Right lobe of liver (tissue), 4 donors: Measurements from ENCODE around the gene GTPBP3.

Experiments used
- POLR2A ChIP-seq: fragments of 450-650 bp; IDR thresholded peaks from one replicate; pipeline ENCODE4 v1.6.1; 2017; ENCODE audit warnings: antibody characterized with exemption, mild to moderate bottlenecking
- TF ChIP-seq, protein P1 (sequence below), 4 donors: fragments of 200-600 bp in 3 of 4; fragments of 450-650 bp in 1 of 4; IDR thresholded peaks; one replicate each; pipeline versions ENCODE4 v1.5.1 to v1.8.0; 2016 to 2022; ENCODE audit warnings: antibody characterized with exemption in 4 of 4, mild to moderate bottlenecking in 2 of 4
- donor health status: DM: no; HTN: no; CAD: no.
- donor health status: DM: no; HTN: no; CAD: no.
- donor health status: DM: no; HTN: yes; CAD: no.

GRCh38 chr19:17300992-17301619, 36.2 kb upstream of the GTPBP3 start:
- TF ChIP-seq, protein P1, sequence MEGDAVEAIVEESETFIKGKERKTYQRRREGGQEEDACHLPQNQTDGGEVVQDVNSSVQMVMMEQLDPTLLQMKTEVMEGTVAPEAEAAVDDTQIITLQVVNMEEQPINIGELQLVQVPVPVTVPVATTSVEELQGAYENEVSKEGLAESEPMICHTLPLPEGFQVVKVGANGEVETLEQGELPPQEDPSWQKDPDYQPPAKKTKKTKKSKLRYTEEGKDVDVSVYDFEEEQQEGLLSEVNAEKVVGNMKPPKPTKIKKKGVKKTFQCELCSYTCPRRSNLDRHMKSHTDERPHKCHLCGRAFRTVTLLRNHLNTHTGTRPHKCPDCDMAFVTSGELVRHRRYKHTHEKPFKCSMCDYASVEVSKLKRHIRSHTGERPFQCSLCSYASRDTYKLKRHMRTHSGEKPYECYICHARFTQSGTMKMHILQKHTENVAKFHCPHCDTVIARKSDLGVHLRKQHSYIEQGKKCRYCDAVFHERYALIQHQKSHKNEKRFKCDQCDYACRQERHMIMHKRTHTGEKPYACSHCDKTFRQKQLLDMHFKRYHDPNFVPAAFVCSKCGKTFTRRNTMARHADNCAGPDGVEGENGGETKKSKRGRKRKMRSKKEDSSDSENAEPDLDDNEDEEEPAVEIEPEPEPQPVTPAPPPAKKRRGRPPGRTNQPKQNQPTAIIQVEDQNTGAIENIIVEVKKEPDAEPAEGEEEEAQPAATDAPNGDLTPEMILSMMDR (IDR thresholded peaks at IDR 0.05): no peak
- no peak for TF ChIP-seq POLR2A
